H1 (cell line): Measurements from ENCODE around the gene UBASH3B. TPM values are rescaled to one million over a fixed set of nuclear protein-coding genes. Genes with fewer than 3 reads are reported as not detected.

Experiments
- CEBPB ChIP-seq: IDR thresholded peaks from 2 replicates; pipeline ENCODE4 v1.6.1; 2012; ENCODE audit warnings: low read depth, low read length
- CHD7 ChIP-seq: fragments of 300-600 bp; sonication (generic); IDR thresholded peaks from 2 replicates; pipeline ENCODE4 v1.7.1; 2012; ENCODE audit warnings: low read length, moderate library complexity, mild to moderate bottlenecking, inconsistent platforms; ENCODE audit not compliant: insufficient replicate concordance
- CTCF ChIP-seq, 3 experiments: IDR thresholded peaks; 1 replicate in 2 of 3; 2 replicates in 1 of 3; pipeline versions ENCODE4 v1.5.1 to v1.6.1; 2011; ENCODE audit warnings: low read length in 3 of 3, mild to moderate bottlenecking in 3 of 3, inconsistent platforms in 2 of 3, low read depth in 1 of 3, moderate library complexity in 1 of 3; ENCODE audit not compliant: insufficient read depth in 1 of 3; ENCODE audit errors: control extremely low read depth in 1 of 3
- GABPA ChIP-seq: IDR thresholded peaks from 2 replicates; pipeline ENCODE4 v1.6.1; 2011; ENCODE audit warnings: mild to moderate bottlenecking, low read length, moderate library complexity, borderline replicate concordance; ENCODE audit not compliant: insufficient read depth
- MAFK ChIP-seq: IDR thresholded peaks from 2 replicates; pipeline ENCODE4 v1.6.1; 2012; ENCODE audit warnings: low read depth, mild to moderate bottlenecking, improper control_type of control experiment, low read length
- NANOG ChIP-seq: IDR thresholded peaks from 2 replicates; pipeline ENCODE4 v1.6.1; 2011; ENCODE audit warnings: low read length, low read depth, mild to moderate bottlenecking, inconsistent platforms; ENCODE audit not compliant: insufficient read depth, poor library complexity, severe bottlenecking
- SIN3A ChIP-seq, 2 experiments: IDR thresholded peaks in 1 of 2; conservative IDR thresholded peaks in 1 of 2; 2 replicates each; pipeline ENCODE4 v1.6.1; 2011 to 2012; ENCODE audit warnings: low read length in 2 of 2, improper control_type of control experiment in 1 of 2, low read depth in 1 of 2, mild to moderate bottlenecking in 1 of 2
- SUZ12 ChIP-seq: fragments of 200-600 bp; sonication (generic); IDR thresholded peaks from 2 replicates; pipeline ENCODE4 v1.6.1; 2012; ENCODE audit warnings: mild to moderate bottlenecking, inconsistent platforms, low read length, moderate library complexity, mixed read lengths
- polyA plus RNA-seq, 7 experiments: library from polyadenylated mRNA; depleted of rRNA in 3 of 7; stranded (reverse) in 5 of 7; unstranded in 2 of 7; fragments of >200 nt in 5 of 7; fragments of 200-250 nt in 2 of 7; gene quantifications; 1 replicate in 5 of 7; 2 replicates in 1 of 7; 4 replicates in 1 of 7; pipeline versions ENCODE4 v1.2.1 to v1.2.3, GENCODE V29; 2011 to 2013; ENCODE audit warnings: missing spikeins in 2 of 7, mixed read lengths in 2 of 7
- total RNA-seq: library from RNA; stranded (reverse); fragmentation: NEBNext Ultra II Directional; extraction: Animal tissue kit (Norgen Biotek cat#: 25700); gene quantifications from 2 replicates; pipeline ENCODE4 v1.2.1, GENCODE V29; 2021

UBASH3B gene
- total and polyA plus RNA-seq, 2 of the 8 experiments (the other 6 are each of a cell fraction or from before 2014, with no cell fraction given), result 7.5 to 9.5 TPM

DNA sequence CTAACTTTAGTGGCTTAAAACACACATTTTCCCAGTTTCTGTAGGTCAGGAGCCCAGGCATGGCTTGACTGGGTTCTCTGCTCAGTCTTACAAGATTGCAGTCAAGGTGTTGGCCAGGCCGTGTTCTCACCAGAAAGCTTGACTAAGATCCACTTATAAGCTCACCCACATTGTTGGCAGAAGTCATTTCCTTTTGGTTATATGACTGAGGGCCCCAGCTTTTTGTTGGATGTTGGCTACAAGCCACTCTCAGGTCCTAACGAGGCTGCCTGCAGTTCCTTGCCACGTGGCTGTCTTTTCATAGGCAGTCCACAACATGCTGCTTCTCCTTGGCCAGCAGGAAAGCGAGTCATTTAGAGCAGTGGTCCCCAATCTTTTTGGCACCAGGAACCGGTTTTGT, 103.5 kb downstream of the UBASH3B start (continued):
- TF ChIP-seq CHD7 (no peak), SIN3A (conservative IDR thresholded peaks at IDR 0.05 in 1 of 2, IDR thresholded peaks at IDR 0.05 in 1 of 2; ENCODE audit: low read depth in 1 of 2, low read length in 2 of 2) (no peak), SUZ12 (no peak), GABPA (no peak), CEBPB (no peak), MAFK (no peak), CTCF (IDR thresholded peaks at IDR 0.05; ENCODE audit: control extremely low read depth in 1 of 3, insufficient read depth in 1 of 3, low read depth in 1 of 3, low read length in 3 of 3) (no peak), NANOG (no peak)
